B cell (primary cell): ENCODE results near the gene NTS. TPM values are rescaled to one million over a fixed set of nuclear protein-coding genes. Genes with fewer than 3 reads are reported as not detected.

Experiments used
- ATAC-seq: fragments of 200-7000 bp; cut with Tn5 transposase; one replicate; pipeline ENCODE4 v1.10.0; 2021; ENCODE audit warnings: low read depth, mild to moderate bottlenecking, moderate number of reproducible peaks, moderate library complexity
- CTCF ChIA-PET: fragments of 350-600 bp; sonication (Branson Sonifier 250); formaldehyde crosslinking; loops from one replicate; lab custom pipeline; 2021; ENCODE audit warnings: antibody characterized with exemption, inconsistent platforms; lab: Charles Lee
- POLR2A ChIA-PET: fragments of 350-600 bp; sonication (Branson Sonifier 250); formaldehyde crosslinking; loops from one replicate; lab custom pipeline; 2021; ENCODE audit warnings: antibody characterized with exemption; lab: Charles Lee
- DNase-seq: peaks from one replicate; pipeline ENCODE4 v3.0.0; 2013
- H2AFZ ChIP-seq: 2 replicates; pipeline ENCODE4 v1.6.1; 2012; ENCODE audit warnings: mild to moderate bottlenecking, low read depth, low read length; ENCODE audit not compliant: insufficient read depth, poor library complexity, severe bottlenecking
- H3K27ac ChIP-seq, 2 donors: 1 replicate in 1 of 2; 2 replicates in 1 of 2; pipeline ENCODE4 v1.5.1; 2012 to 2013; ENCODE audit warnings: low read length in 2 of 2, mild to moderate bottlenecking in 2 of 2, moderate library complexity in 1 of 2
- H3K27me3 ChIP-seq, 4 experiments: fragments of 200-600 bp in 1 of 4; sonication (generic) in 1 of 4; replicated peaks in 1 of 4; 1 replicate in 2 of 4; 2 replicates in 2 of 4; pipeline versions ENCODE4 v1.6.1 to v1.7.0; 2013 to 2016; ENCODE audit warnings: low read length in 3 of 4, mild to moderate bottlenecking in 2 of 4, mixed read lengths in 1 of 4, moderate library complexity in 1 of 4; ENCODE audit not compliant: insufficient read depth in 4 of 4, control insufficient read depth in 3 of 4; ENCODE audit errors: control extremely low read depth in 1 of 4
- H3K36me3 ChIP-seq, 2 experiments: replicated peaks in 1 of 2; 1 replicate in 1 of 2; 2 replicates in 1 of 2; pipeline versions ENCODE4 v1.6.1 to v1.7.1; 2013; ENCODE audit warnings: low read length in 1 of 2; ENCODE audit not compliant: insufficient read depth in 2 of 2, control insufficient read depth in 1 of 2; ENCODE audit errors: control extremely low read depth in 1 of 2, extremely low read depth in 1 of 2
- H3K4me1 ChIP-seq, 2 donors: fragments of 200-600 bp in 1 of 2; sonication (generic) in 1 of 2; 1 replicate in 1 of 2; 2 replicates in 1 of 2; pipeline versions ENCODE4 v1.5.1 to v1.6.1; 2013 to 2017; ENCODE audit warnings: low read length in 2 of 2; ENCODE audit not compliant: control insufficient read depth in 2 of 2, insufficient read depth in 2 of 2
- H3K4me2 ChIP-seq: replicated peaks from 2 replicates; pipeline ENCODE3; 2012; ENCODE audit warnings: mild to moderate bottlenecking, low read depth, low read length; ENCODE audit not compliant: poor library complexity, severe bottlenecking
- H3K4me3 ChIP-seq, 5 experiments: fragments of 200-600 bp in 1 of 5; sonication (generic) in 1 of 5; 1 replicate in 3 of 5; 2 replicates in 2 of 5; pipeline versions ENCODE4 v1.5.1 to v1.7.0; 2011 to 2016; ENCODE audit warnings: low read length in 4 of 5, mild to moderate bottlenecking in 4 of 5, low read depth in 2 of 5, control low read depth in 1 of 5, moderate library complexity in 1 of 5; ENCODE audit not compliant: insufficient read depth in 1 of 5; ENCODE audit errors: control extremely low read depth in 1 of 5, extremely low read depth in 1 of 5
- H3K79me2 ChIP-seq: fragments of 200-600 bp; sonication (generic); one replicate; pipeline ENCODE4 v1.6.0; 2016; ENCODE audit warnings: low read length; ENCODE audit not compliant: control insufficient read depth, insufficient read depth
- H3K9ac ChIP-seq: fragments of 200-600 bp; sonication (generic); 2 replicates; pipeline ENCODE4 v1.6.1; 2017; ENCODE audit warnings: mild to moderate bottlenecking, low read length, moderate library complexity
- H3K9me3 ChIP-seq, 3 donors: one replicate each; pipeline versions ENCODE4 v1.6.1 to v1.7.1; 2013; ENCODE audit warnings: low read length in 2 of 3; ENCODE audit not compliant: control insufficient read depth in 2 of 3, insufficient read depth in 1 of 3; ENCODE audit errors: control extremely low read depth in 1 of 3
- H4K20me1 ChIP-seq: 2 replicates; pipeline ENCODE4 v1.6.0; 2012; ENCODE audit warnings: mild to moderate bottlenecking, low read length; ENCODE audit not compliant: insufficient read depth, control insufficient read depth, poor library complexity, severe bottlenecking
- H3K27ac Mint-ChIP-seq: one replicate; pipeline ENCODE4 v1.8.0; 2021; ENCODE audit warnings: mixed read lengths
- H3K27me3 Mint-ChIP-seq: one replicate; pipeline ENCODE4 v1.8.0; 2021; ENCODE audit warnings: mixed read lengths
- H3K4me1 Mint-ChIP-seq: one replicate; pipeline ENCODE4 v1.8.0; 2021; ENCODE audit warnings: mixed read lengths
- H3K4me3 Mint-ChIP-seq: one replicate; pipeline ENCODE4 v1.8.0; 2021; ENCODE audit warnings: mixed read lengths
- H3K9me3 Mint-ChIP-seq: one replicate; pipeline ENCODE4 v1.8.0; 2022; ENCODE audit warnings: mixed read lengths; ENCODE audit not compliant: insufficient read depth
- EZH2 ChIP-seq: IDR thresholded peaks from 2 replicates; pipeline ENCODE4 v1.6.1; 2012; ENCODE audit warnings: borderline replicate concordance, low read depth, mild to moderate bottlenecking, moderate library complexity, low read length; ENCODE audit not compliant: insufficient read depth, poor library complexity, severe bottlenecking
- WGBS: methylation state at CpG from one replicate; pipeline ENCODE4 v1.1.5; 2013; ENCODE audit warnings: missing lambda C conversion rate; ENCODE audit not compliant: insufficient coverage; 5-methylcytosine and 5-hydroxymethylcytosine counted together
- intact Hi-C: fragments of 100-400 bp; cut with micrococcal nuclease; formaldehyde crosslinking; loops from one replicate; pipeline ENCODE4 v1.10.0; 2022
- polyA plus RNA-seq: library from polyadenylated mRNA; depleted of rRNA; stranded (reverse); fragments of >200 nt; gene quantifications from 2 replicates; pipeline ENCODE4 v1.2.3, GENCODE V29; 2012
- total RNA-seq, 2 donors: library from RNA; stranded (reverse); fragments of 120-200 nt in 1 of 2; gene quantifications; 1 replicate in 1 of 2; 2 replicates in 1 of 2; pipeline versions ENCODE4 v1.2.3 to v1.2.4, GENCODE V29; 2013 to 2022
- TF ChIP-seq, protein P1 (sequence below): fragments of 200-600 bp; IDR thresholded peaks from one replicate; pipeline ENCODE4 v1.8.0; 2022; ENCODE audit warnings: antibody characterized with exemption, mild to moderate bottlenecking

The NTS gene
- total and polyA plus RNA-seq, 2 donors (not counting 1 experiment from before 2014, with no cell fraction given) = not detected

GRCh38 chr12:85828576-85828975 is 45.5 kb upstream of the NTS start:
- no peak overlapping the region for H3K4me2 ChIP-seq
- no peaks in the 10 kb centered on the region for H3K4me1 ChIP-seq
- H2AFZ ChIP-seq = no peak overlapping the region
- ATAC-seq = no peak
- Mint-ChIP-seq H3K4me1 (no peaks in the 10 kb centered on the region), H3K9me3 (peaks cover 2% of the 10 kb centered on the region), H3K27me3 (no peaks in the 10 kb centered on the region), H3K27ac (no peak overlapping the region), H3K4me3 (no peak overlapping the region)
- intact Hi-C loops = no loop called here
- POLR2A ChIA-PET = no interaction called here
- no CpG with 5 or more reads among the region's 1 CpG for WGBS
- H3K9ac ChIP-seq = no peak overlapping the region
- TF ChIP-seq EZH2 = no peak
- CTCF ChIA-PET = no interaction called here
- H3K79me2 ChIP-seq = no peaks in the 10 kb centered on the region
- H3K4me3 ChIP-seq = no peak overlapping the region
- no peaks in the 10 kb centered on the region for H3K36me3 ChIP-seq
- H3K27me3 ChIP-seq = no peaks in the 10 kb centered on the region
- H3K9me3 ChIP-seq = no peaks in the 10 kb centered on the region
- H4K20me1 ChIP-seq = no peaks in the 10 kb centered on the region
- H3K27ac ChIP-seq = no peak overlapping the region
- no peak for DNase-seq

- Histone ChIP-seq H3K79me2 (no peaks in the 10 kb centered on the region), H3K9me3 (no peaks in the 10 kb centered on the region), H4K20me1 (no peaks in the 10 kb centered on the region), H3K9ac (no peak overlapping the region), H3K4me3 (no peak overlapping the region), H3K4me1 (no peaks in the 10 kb centered on the region), H3K27me3 (no peaks in the 10 kb centered on the region), H3K4me2 (no peak overlapping the region), H3K27ac (no peak overlapping the region), H3K36me3 (no peaks in the 10 kb centered on the region), H2AFZ (no peak overlapping the region)
- intact Hi-C loops = no loop called here
- ChIA-PET CTCF (no interaction called here), POLR2A (no interaction called here)
- Mint-ChIP-seq H3K4me3 (no peak overlapping the region), H3K27me3 (no peaks in the 10 kb centered on the region), H3K9me3 (peaks cover 2% of the 10 kb centered on the region), H3K4me1 (no peaks in the 10 kb centered on the region), H3K27ac (no peak overlapping the region)
- DNase-seq (no peak), ATAC-seq (no peak)
- TF ChIP-seq, protein P1, sequence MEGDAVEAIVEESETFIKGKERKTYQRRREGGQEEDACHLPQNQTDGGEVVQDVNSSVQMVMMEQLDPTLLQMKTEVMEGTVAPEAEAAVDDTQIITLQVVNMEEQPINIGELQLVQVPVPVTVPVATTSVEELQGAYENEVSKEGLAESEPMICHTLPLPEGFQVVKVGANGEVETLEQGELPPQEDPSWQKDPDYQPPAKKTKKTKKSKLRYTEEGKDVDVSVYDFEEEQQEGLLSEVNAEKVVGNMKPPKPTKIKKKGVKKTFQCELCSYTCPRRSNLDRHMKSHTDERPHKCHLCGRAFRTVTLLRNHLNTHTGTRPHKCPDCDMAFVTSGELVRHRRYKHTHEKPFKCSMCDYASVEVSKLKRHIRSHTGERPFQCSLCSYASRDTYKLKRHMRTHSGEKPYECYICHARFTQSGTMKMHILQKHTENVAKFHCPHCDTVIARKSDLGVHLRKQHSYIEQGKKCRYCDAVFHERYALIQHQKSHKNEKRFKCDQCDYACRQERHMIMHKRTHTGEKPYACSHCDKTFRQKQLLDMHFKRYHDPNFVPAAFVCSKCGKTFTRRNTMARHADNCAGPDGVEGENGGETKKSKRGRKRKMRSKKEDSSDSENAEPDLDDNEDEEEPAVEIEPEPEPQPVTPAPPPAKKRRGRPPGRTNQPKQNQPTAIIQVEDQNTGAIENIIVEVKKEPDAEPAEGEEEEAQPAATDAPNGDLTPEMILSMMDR = no peak
- TF ChIP-seq EZH2 = no peak
- WGBS = no CpG with 5 or more reads among the region's 2 CpGs
These were observed 44.7 kb upstream of the NTS start for GRCh38 chr12:85829391-85829790.
